Measurements from ENCODE around the gene APBB3. TPM values are rescaled to one million over a fixed set of nuclear protein-coding genes. Genes with fewer than 3 reads are reported as not detected.
"Not testable (repeated sequence)": the region's sequence is repeated elsewhere in the genome, so short reads cannot be mapped to it uniquely, and the experiment has no call there.

APBB3 gene
- polyA plus RNA-seq, 3 donors: 4.9 to 211 (median 7.4) TPM

GRCh38 chr5:140595538-140596300 is 31.3 kb upstream of the APBB3 start:
- TF ChIP-seq CTCF (IDR thresholded peaks at IDR 0.05): no peak
- no peaks in the 10 kb centered on the region for H4K20me1 ChIP-seq (ENCODE audit: insufficient read depth, low read length)
- Mint-ChIP-seq H3K36me3 (peaks cover 0 to 10% of the 10 kb centered on the region in 2 donors), H3K4me1 (peaks cover 72% of the 10 kb centered on the region), H3K9me3 (no peaks in the 10 kb centered on the region), H3K27me3 (ENCODE audit: low read depth in 3 of 3) (no peaks in the 10 kb centered on the region), H3K27ac (peak overlapping the region; percentile 95 to 99 (median 97)), H3K4me3 (peak overlapping the region; percentile 49 to 72)
- peak overlapping the region; percentile 69 for H3K9ac ChIP-seq (ENCODE audit: insufficient read depth, low read length, poor library complexity, severe bottlenecking)
- no peak overlapping the region for H2AFZ ChIP-seq (ENCODE audit: insufficient read depth, low read depth, low read length, poor library complexity, severe bottlenecking)
- 40% methylated on average over 1 of the region's 5 CpGs for WGBS (ENCODE audit: insufficient coverage)
- no peaks in the 10 kb centered on the region for H3K36me3 ChIP-seq (replicated peaks in 1 of 2; ENCODE audit: control insufficient read depth in 1 of 2, insufficient read depth in 2 of 2, low read length in 2 of 2)
- H3K9me3 ChIP-seq (replicated peaks in 1 of 2; ENCODE audit: control insufficient read depth in 1 of 2, insufficient read depth in 1 of 2, low read length in 2 of 2): no peaks in the 10 kb centered on the region
- H3K27ac ChIP-seq (ENCODE audit: low read depth in 1 of 2, low read length in 2 of 2): peak overlapping the region; percentile 96 to 97
- peaks cover 33% of the 10 kb centered on the region for H3K79me2 ChIP-seq (ENCODE audit: insufficient read depth, low read length)
- H3K4me2 ChIP-seq (replicated peaks; ENCODE audit: extremely low read depth, low read length, poor library complexity, severe bottlenecking): peak overlapping the region; percentile 53
- no peaks in the 10 kb centered on the region for H3K27me3 ChIP-seq (ENCODE audit: control insufficient read depth in 2 of 2, insufficient read depth in 2 of 2, low read length in 2 of 2)
- peak overlapping the region in 1 of 3 experiments; percentile 52 for H3K4me3 ChIP-seq (replicated peaks in 1 of 3; ENCODE audit: low read depth in 2 of 3, low read length in 3 of 3)
- H3K4me1 ChIP-seq (ENCODE audit: control insufficient read depth in 1 of 2, insufficient read depth in 2 of 2, low read length in 2 of 2): peaks cover 74 to 89% of the 10 kb centered on the region in 2 donors
- intact Hi-C loops (cut with micrococcal nuclease): loop anchor here (2.0 to 5.0 kb wide), 2 partner anchors 13 to 37 kb away; partner anchors contain the start of gene CD14 (in 2 of the 2)
- DNase-seq: peak; percentile 92 to 97 (median 95)

GRCh38 chr5:140594169-140594568 is 29.8 kb upstream of the APBB3 start:
- peaks cover 47% of the 10 kb centered on the region for H3K79me2 ChIP-seq (ENCODE audit: insufficient read depth, low read length)
- H3K4me1 Mint-ChIP-seq: peaks cover 84% of the 10 kb centered on the region
- no peak for DNase-seq
- peak overlapping the region in 1 of 3 experiments; percentile 41 for H3K4me3 ChIP-seq (replicated peaks in 1 of 3; ENCODE audit: low read depth in 2 of 3, low read length in 3 of 3)
- peak overlapping the region; percentile 53 for H3K4me2 ChIP-seq (replicated peaks; ENCODE audit: extremely low read depth, low read length, poor library complexity, severe bottlenecking)
- peak overlapping the region; percentile 93 to 99 (median 97) for H3K27ac Mint-ChIP-seq
- intact Hi-C loops (cut with micrococcal nuclease): loop anchor here in 1 of 2 donors (2.0 kb wide), 1 partner anchor 15 kb away; no protein-coding TSS in a partner anchor
- H3K36me3 Mint-ChIP-seq: peaks cover 0 to 12% of the 10 kb centered on the region in 2 donors
- H3K27me3 ChIP-seq (ENCODE audit: control insufficient read depth in 2 of 2, insufficient read depth in 2 of 2, low read length in 2 of 2): no peaks in the 10 kb centered on the region
- H3K36me3 ChIP-seq (replicated peaks in 1 of 2; ENCODE audit: control insufficient read depth in 1 of 2, insufficient read depth in 2 of 2, low read length in 2 of 2): no peaks in the 10 kb centered on the region
- WGBS (ENCODE audit: insufficient coverage): 91% methylated on average over 6 of the region's 6 CpGs
- TF ChIP-seq CTCF (IDR thresholded peaks at IDR 0.05): no peak
- H2AFZ ChIP-seq (ENCODE audit: insufficient read depth, low read depth, low read length, poor library complexity, severe bottlenecking): no peak overlapping the region
- no peak overlapping the region for H3K4me3 Mint-ChIP-seq
- no peak overlapping the region for H3K9ac ChIP-seq (ENCODE audit: insufficient read depth, low read length, poor library complexity, severe bottlenecking)
- peak overlapping the region; percentile 96 to 97 for H3K27ac ChIP-seq (ENCODE audit: low read depth in 1 of 2, low read length in 2 of 2)
- H3K9me3 Mint-ChIP-seq: no peaks in the 10 kb centered on the region
- no peaks in the 10 kb centered on the region for H3K9me3 ChIP-seq (replicated peaks in 1 of 2; ENCODE audit: control insufficient read depth in 1 of 2, insufficient read depth in 1 of 2, low read length in 2 of 2)
- no peaks in the 10 kb centered on the region for H4K20me1 ChIP-seq (ENCODE audit: insufficient read depth, low read length)
- H3K4me1 ChIP-seq (ENCODE audit: control insufficient read depth in 1 of 2, insufficient read depth in 2 of 2, low read length in 2 of 2): peaks cover 86 to 92% of the 10 kb centered on the region in 2 donors
- H3K27me3 Mint-ChIP-seq (ENCODE audit: low read depth in 3 of 3): peaks cover 0 to 2% (median 0%) of the 10 kb centered on the region in 3 donors

GRCh38 chr5:140593070-140593469 is 28.7 kb upstream of the APBB3 start:
- H3K9me3 ChIP-seq (replicated peaks in 1 of 2; ENCODE audit: control insufficient read depth in 1 of 2, insufficient read depth in 1 of 2, low read length in 2 of 2); H4K20me1 ChIP-seq (ENCODE audit: insufficient read depth, low read length); H3K27me3 ChIP-seq (ENCODE audit: control insufficient read depth in 2 of 2, insufficient read depth in 2 of 2, low read length in 2 of 2); DNase-seq; H2AFZ ChIP-seq (ENCODE audit: insufficient read depth, low read depth, low read length, poor library complexity, severe bottlenecking); H3K9ac ChIP-seq (ENCODE audit: insufficient read depth, low read length, poor library complexity, severe bottlenecking); H3K36me3 ChIP-seq (replicated peaks in 1 of 2; ENCODE audit: control insufficient read depth in 1 of 2, insufficient read depth in 2 of 2, low read length in 2 of 2); H3K4me2 ChIP-seq (replicated peaks; ENCODE audit: extremely low read depth, low read length, poor library complexity, severe bottlenecking); H3K9me3 Mint-ChIP-seq; H3K27me3 Mint-ChIP-seq (ENCODE audit: low read depth in 3 of 3); intact Hi-C loops (cut with micrococcal nuclease): not testable (repeated sequence)
- Histone ChIP-seq H3K79me2 (ENCODE audit: insufficient read depth, low read length) (peaks cover 47% of the 10 kb centered on the region), H3K4me3 (replicated peaks in 1 of 3; ENCODE audit: low read depth in 2 of 3, low read length in 3 of 3) (peak overlapping the region in 1 of 3 experiments; percentile 32), H3K27ac (ENCODE audit: low read depth in 1 of 2, low read length in 2 of 2) (peak overlapping the region in 1 of 2 donors; percentile 22), H3K4me1 (ENCODE audit: control insufficient read depth in 1 of 2, insufficient read depth in 2 of 2, low read length in 2 of 2) (peaks cover 93% of the 10 kb centered on the region in 2 donors)
- Mint-ChIP-seq H3K27ac (peak overlapping the region; percentile 93 to 99 (median 97)), H3K4me3 (peak overlapping the region; percentile 46 to 51), H3K4me1 (peaks cover 87% of the 10 kb centered on the region), H3K36me3 (peaks cover 0 to 12% of the 10 kb centered on the region in 2 donors)
- 80% methylated on average over 8 of the region's 14 CpGs for WGBS (ENCODE audit: insufficient coverage)
